Measurements from ENCODE around the gene ARL4A. TPM values are rescaled to one million over a fixed set of nuclear protein-coding genes. Genes with fewer than 3 reads are reported as not detected.
A peak's percentile ranks its signal among the peaks of the same experiment; 100 is the strongest.

The ARL4A gene
- total and polyA plus RNA-seq, 2 of the 13 experiments (the other 11 are each of a cell fraction or from before 2014, with no cell fraction given) = 10.8 to 25.6 TPM

DNA sequence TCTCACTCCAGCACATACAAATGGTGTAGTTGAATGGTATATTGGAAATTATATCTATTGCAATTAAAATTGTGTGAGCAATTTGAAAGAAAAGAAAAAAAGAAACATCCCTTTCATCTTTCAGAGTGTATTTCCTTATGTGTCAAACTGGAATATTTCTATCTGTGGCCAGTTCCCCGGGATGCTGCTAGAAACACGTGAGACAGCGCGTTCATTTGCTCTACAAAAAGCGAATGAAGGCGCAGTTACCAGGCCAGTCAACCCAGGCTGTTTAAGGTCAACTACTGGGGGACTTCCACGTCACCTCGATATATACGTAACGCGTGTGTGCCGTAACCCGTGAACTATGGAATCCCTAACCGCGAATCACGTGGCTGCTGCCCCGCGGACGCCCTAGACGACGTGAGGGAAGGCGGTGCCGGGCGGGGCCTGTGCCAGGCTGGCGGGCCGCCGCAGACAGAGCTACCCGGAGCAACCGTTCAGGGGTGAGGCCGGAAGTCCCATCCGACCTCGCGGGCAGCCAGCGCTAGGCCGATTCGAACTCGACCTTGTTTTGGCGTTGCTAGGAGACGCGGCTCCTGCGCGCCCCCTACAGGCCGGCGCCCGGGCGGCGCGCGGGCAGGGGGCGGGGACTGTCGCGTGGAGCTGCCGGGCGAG is 1.1 kb upstream of the ARL4A start (continued):
- TF ChIP-seq FOXO1 (CRISPR knock-in tag; IDR thresholded peaks at IDR 0.05) = peak; percentile 38; the same call in 1 of the 2 replicates
- no peak for TF ChIP-seq RORA (CRISPR knock-in tag; IDR thresholded peaks at IDR 0.05)
- no peak for TF ChIP-seq ZNF234 (CRISPR knock-in tag; conservative IDR thresholded peaks at IDR 0.05)
- TF ChIP-seq SP140L (CRISPR knock-in tag; IDR thresholded peaks at IDR 0.05; ENCODE audit: borderline replicate concordance) = no peak
- no peak for TF ChIP-seq ZNF883 (CRISPR knock-in tag; IDR thresholded peaks at IDR 0.05; ENCODE audit: not compliant biosample characterization)
- no peak for TF ChIP-seq MEIS2 (CRISPR knock-in tag; IDR thresholded peaks at IDR 0.05)
- TF ChIP-seq, protein P1, sequence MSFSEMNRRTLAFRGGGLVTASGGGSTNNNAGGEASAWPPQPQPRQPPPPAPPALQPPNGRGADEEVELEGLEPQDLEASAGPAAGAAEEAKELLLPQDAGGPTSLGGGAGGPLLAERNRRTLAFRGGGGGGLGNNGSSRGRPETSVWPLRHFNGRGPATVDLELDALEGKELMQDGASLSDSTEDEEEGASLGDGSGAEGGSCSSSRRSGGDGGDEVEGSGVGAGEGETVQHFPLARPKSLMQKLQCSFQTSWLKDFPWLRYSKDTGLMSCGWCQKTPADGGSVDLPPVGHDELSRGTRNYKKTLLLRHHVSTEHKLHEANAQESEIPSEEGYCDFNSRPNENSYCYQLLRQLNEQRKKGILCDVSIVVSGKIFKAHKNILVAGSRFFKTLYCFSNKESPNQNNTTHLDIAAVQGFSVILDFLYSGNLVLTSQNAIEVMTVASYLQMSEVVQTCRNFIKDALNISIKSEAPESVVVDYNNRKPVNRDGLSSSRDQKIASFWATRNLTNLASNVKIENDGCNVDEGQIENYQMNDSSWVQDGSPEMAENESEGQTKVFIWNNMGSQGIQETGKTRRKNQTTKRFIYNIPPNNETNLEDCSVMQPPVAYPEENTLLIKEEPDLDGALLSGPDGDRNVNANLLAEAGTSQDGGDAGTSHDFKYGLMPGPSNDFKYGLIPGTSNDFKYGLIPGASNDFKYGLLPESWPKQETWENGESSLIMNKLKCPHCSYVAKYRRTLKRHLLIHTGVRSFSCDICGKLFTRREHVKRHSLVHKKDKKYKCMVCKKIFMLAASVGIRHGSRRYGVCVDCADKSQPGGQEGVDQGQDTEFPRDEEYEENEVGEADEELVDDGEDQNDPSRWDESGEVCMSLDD (CRISPR knock-in tag; IDR thresholded peaks at IDR 0.05; ENCODE audit: borderline replicate concordance) = no peak
- peak; percentile 30 for TF ChIP-seq YY1 (IDR thresholded peaks at IDR 0.05; ENCODE audit: insufficient read depth, insufficient replicate concordance, low read depth, low read length)
- 0 out of 2 replicates have a peak, but pooled peaks have one; percentile 35 for TF ChIP-seq PITX1 (CRISPR knock-in tag; IDR thresholded peaks at IDR 0.05)
- peak; percentile 84; the same call in 1 of the 2 replicates for TF ChIP-seq FOXJ3 (CRISPR knock-in tag; IDR thresholded peaks at IDR 0.05; ENCODE audit: borderline replicate concordance)
- TF ChIP-seq GTF3A (CRISPR knock-in tag; conservative IDR thresholded peaks at IDR 0.05) = no peak
- TF ChIP-seq ZNF562 (CRISPR knock-in tag; IDR thresholded peaks at IDR 0.05; ENCODE audit: borderline replicate concordance) = no peak
- no peak for TF ChIP-seq NPAS2 (CRISPR knock-in tag; IDR thresholded peaks at IDR 0.05; ENCODE audit: borderline replicate concordance)
- TF ChIP-seq, protein P2, sequence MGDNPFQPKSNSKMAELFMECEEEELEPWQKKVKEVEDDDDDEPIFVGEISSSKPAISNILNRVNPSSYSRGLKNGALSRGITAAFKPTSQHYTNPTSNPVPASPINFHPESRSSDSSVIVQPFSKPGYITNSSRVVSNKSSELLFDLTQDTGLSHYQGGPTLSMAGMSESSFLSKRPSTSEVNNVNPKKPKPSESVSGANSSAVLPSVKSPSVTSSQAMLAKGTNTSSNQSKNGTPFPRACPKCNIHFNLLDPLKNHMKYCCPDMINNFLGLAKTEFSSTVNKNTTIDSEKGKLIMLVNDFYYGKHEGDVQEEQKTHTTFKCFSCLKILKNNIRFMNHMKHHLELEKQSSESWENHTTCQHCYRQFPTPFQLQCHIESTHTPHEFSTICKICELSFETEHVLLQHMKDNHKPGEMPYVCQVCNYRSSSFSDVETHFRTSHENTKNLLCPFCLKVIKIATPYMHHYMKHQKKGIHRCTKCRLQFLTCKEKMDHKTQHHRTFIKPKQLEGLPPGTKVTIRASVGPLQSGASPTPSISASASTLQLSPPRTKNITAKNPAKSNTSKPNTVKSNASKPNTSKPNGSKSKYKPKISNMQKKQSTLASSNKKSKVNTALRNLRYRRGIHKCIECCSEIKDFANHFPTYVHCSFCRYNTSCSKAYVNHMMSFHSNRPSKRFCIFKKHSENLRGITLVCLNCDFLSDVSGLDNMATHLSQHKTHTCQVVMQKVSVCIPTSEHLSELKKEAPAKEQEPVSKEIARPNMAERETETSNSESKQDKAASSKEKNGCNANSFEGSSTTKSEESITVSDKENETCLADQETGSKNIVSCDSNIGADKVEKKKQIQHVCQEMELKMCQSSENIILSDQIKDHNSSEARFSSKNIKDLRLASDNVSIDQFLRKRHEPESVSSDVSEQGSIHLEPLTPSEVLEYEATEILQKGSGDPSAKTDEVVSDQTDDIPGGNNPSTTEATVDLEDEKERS (CRISPR knock-in tag; IDR thresholded peaks at IDR 0.05) = peak; percentile 79; the same call in 1 of the 2 replicates
- peak; percentile 64; the same call in 1 of the 2 replicates for TF ChIP-seq ZMYM3 (CRISPR knock-in tag; IDR thresholded peaks at IDR 0.05)
- no peak for TF ChIP-seq REL (CRISPR knock-in tag; conservative IDR thresholded peaks at IDR 0.05)
- no peak for TF ChIP-seq ZNF326 (CRISPR knock-in tag; IDR thresholded peaks at IDR 0.05; ENCODE audit: borderline replicate concordance)
- TF ChIP-seq, protein P3, sequence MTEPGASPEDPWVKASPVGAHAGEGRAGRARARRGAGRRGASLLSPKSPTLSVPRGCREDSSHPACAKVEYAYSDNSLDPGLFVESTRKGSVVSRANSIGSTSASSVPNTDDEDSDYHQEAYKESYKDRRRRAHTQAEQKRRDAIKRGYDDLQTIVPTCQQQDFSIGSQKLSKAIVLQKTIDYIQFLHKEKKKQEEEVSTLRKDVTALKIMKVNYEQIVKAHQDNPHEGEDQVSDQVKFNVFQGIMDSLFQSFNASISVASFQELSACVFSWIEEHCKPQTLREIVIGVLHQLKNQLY (CRISPR knock-in tag; IDR thresholded peaks at IDR 0.05) = no peak
- no peak for TF ChIP-seq JUN (CRISPR knock-in tag; IDR thresholded peaks at IDR 0.05)
- no peak for TF ChIP-seq ZNF138 (CRISPR knock-in tag; IDR thresholded peaks at IDR 0.05; ENCODE audit: low read depth)
- no peak for TF ChIP-seq ZSCAN31 (CRISPR knock-in tag; IDR thresholded peaks at IDR 0.05; ENCODE audit: low read depth)
- peak in 1 of 2 experiments; percentile 41; a peak in 2 of 4 replicates for TF ChIP-seq EP300 (IDR thresholded peaks at IDR 0.05; ENCODE audit: low read depth in 2 of 2, low read length in 2 of 2)
- TF ChIP-seq EP300 (CRISPR knock-in tag; IDR thresholded peaks at IDR 0.05; ENCODE audit: borderline replicate concordance) = no peak
- no peak for TF ChIP-seq TMF1 (CRISPR knock-in tag; IDR thresholded peaks at IDR 0.05; ENCODE audit: low read depth)

Measured in HepG2 (cell line).